ENCODE data around the gene RRP1.

GRCh38 chr21:43741423-43742096 is 47.8 kb upstream of the RRP1 start:
- no peak for TF ChIP-seq CTCF (IDR thresholded peaks at IDR 0.05)
- TF ChIP-seq POLR2A (IDR thresholded peaks at IDR 0.05), result no peak
